Measurements from ENCODE around the gene PCSK5.

The PCSK5 gene

DNA sequence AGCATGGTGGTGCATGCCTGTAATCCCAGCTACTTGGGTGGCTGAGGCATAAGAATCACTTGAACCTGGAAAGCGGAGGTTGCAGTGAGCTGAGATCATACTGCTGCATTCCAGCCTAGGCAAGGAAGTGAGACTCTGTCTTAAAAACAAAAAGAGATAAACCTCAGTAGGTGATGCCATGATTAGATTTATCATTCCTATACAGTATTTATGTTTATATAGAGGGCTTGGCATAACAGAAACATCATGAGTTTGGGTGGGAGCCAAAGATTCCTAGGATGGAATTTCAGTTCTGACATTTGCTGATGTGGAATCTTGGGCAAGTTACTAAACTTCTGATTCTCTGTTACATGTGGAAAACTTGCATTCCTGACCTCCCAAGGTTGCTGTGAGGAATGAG is 481.4 kb downstream of the PCSK5 start:
- DNase-seq: no peak

GRCh38 chr9:76372336-76372735 is 481.9 kb downstream of the PCSK5 start:
- no peak for DNase-seq

DNA sequence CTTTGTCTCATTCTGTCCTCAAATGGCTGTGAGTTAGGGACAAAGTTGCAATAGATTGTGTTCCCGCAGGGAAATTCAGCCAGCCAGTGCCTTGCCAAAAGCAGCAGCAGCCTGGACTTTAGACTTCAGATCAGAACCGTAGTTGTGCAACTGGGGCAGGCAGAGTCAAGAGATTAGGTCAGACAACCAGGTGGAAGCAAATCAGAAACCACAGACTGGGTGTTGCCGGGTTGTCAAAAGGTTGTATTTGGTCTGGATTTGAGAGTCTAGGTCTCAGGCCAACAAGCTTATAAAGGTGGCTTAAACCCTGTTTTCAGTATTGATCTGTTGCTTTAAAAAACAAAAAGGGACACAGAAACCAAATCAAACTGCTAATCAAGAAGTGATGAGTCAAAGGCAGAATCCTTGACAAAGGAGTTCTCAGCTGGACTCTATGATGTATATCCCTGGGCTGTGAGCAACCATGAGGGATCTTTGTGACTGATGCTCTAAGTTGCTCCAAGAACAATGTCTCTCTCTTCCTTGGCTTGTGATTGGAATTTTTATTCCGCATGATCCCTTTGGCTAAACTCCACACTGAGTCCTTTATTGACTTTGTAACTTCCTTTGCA is 482.8 kb downstream of the PCSK5 start:
- no peak for DNase-seq

DNA sequence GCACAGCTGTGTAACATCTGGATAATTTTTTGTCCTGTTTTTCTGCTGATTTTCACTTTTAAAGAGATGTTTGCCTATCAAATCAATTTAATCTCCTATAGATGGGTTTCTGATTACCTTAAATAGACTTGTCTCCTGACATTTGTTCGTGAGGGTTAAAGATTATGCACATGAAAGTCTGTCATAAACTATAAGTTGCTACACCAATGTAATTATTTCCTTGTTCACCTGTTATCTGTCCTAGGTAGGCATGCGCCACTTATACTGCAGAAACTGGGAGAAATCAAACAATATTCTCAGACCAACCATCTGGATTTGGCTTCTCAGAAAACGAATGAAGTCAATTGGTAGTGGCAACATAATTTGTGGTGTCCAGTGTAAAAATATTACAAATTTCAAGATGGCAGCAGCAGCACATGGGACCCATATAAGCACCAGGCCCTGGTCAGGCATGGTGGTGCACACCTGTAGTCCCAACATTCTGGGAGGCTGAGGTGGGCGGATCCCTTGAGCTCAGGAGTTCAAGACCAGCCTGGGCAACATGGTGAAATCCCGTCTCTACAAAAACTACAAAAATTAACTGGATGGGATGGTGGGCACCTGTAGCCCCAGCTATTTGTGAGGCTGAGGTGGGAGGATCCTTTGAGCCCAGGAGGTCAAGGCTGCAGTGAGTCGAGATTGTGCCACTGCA is 483.5 kb downstream of the PCSK5 start:
- DNase-seq: no peak

GRCh38 chr9:76374783-76375559 is 484.5 kb downstream of the PCSK5 start:
- no peak for DNase-seq

DNA sequence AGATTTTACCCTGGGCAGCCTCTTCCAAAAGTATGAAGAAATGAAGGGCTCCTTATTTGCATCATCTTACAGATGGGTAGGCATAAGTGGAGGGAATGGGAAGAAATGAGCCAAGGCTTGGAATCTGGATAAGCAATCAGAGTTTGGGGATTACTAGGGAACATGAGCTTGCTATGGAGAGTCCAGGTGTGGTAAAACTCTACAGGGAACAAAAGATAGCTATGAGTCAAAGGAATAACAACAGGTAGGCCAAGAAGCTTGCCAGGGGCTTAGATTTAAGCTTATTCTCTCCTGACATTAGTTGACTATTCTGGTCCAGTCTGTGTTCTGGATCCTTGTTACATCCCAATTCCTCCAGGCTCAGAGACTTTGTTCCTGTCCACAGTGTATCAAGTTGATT is 487.3 kb downstream of the PCSK5 start:
- DNase-seq: no peak

DNA sequence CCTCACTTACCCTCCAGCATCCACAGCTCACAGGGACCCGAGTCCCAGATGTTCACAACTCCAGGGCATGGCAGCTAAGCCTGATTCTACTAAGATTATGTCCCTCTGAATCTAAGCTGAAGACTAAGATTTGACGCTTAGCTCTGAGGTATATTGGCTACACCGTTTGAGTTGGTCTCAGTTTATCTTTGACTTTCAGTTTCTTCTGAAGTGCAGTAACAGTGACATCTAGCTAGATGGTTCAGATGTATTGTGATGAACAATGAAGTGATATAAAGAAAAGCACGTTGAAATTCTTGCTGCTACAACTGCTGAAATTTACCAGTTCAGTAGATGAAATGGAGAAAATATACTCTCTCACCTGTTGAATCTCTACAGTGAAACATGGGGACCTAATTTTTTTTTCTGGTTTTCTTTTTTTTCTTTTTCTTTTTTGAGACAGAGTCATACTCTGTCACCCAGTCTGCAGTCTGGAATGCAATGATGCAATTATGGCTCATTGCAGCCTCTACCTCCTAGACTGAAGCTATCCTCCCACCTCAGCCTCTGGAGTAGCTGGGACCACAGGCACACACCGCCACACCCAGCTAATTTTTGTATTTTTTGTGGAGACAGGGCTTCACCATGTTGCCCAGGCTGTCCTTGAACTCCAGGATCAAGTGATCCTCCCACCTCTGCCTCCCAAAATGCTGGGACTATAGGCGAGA is 488.0 kb downstream of the PCSK5 start:
- DNase-seq: no peak

- no peak for DNase-seq
These were observed 489.0 kb downstream of the PCSK5 start for GRCh38 chr9:76379494-76379893.

- DNase-seq: no peak
These were observed 500.2 kb downstream of the PCSK5 start for GRCh38 chr9:76390656-76391055.

DNA sequence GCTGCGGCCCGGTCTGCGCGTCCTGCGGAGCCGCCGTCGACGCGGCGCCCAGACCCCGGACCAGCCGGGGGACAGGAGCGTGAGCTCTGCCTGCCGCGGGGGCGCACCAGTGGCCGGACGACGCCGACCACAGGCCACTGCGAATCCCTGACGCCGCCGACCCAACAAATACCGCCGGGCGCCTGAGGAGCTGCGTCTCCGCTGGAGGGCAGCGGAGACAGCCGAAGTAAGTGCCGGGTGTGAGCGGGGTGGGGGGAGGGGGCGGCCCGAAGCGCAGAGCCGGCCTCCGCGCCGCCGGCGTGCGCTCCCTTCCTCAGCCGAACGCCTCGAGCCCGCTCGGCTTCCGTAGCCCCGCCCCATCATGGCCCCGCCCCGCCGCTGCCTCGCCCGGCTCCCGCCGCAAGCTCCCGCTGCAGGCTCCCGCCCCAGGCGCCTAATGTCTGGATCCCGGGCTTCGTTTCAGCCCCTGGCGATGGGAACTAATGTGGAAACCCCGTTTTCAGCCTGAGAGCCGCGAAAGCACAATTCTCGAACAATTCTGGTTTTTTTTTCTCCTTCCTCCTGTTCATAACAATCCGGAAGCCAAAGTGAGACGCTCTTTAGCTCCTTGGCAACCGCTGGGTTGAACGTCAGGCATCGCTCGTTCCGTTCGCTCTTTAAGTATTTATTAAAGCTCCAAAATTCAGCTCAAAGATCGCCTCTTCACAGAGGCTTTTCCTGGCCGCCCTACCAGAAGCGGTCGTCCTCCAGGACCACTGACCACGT is 503.9 kb downstream of the PCSK5 start, which contains the start of gene RFK:
TSS of gene RFK (minus strand) at position 232 of the 765 bp plus-strand sequence. CDS start 255 bp downstream, outside the sequence.
- DNase-seq: peak; percentile 93

- DNase-seq: peak; percentile 71
These were observed 504.4 kb downstream of the PCSK5 start for GRCh38 chr9:76394960-76395252.

DNA sequence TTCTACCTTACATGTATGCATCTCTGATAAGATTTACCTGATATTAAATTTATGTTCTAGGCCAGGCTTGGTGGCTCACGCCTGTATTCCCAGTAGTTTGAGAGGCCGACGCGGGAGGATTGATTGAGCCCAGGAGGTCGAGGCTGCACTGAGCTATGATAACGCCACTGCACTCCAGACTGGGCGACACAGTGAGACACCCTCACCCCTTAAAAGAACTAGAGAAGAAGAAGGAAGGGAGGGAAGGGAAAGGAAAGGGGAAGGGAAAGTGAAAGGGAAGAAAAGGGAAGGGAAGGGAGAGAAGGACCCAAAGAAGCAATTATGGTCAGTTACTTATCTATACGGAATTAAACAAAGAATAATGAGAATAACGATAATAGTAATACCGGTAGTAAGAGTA is 504.9 kb downstream of the PCSK5 start:
- DNase-seq: no peak

DNA sequence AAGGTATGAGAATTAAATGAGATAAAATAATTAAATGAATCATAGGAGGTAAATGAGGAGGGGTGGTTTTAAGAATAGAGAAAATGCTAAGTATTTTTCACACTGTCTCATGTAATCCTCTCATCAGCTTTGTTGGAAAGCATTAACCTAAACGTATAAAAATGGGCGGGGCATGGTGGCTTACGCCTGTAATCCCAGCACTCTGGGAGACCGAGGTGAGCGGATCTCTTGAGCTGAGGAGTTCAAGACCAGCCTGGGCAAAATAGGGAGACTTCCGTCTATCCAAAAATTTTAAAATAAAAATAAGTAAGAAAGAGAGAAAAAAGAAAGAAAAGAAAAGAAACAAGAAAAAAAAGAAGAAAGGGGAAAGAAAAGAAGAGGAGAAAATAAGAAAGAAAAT is 505.7 kb downstream of the PCSK5 start:
- no peak for DNase-seq

GRCh38 chr9:76396597-76396996 is 506.1 kb downstream of the PCSK5 start:
- DNase-seq: no peak

- no peak for DNase-seq
These were observed 509.4 kb downstream of the PCSK5 start for GRCh38 chr9:76399856-76400255.

DNA sequence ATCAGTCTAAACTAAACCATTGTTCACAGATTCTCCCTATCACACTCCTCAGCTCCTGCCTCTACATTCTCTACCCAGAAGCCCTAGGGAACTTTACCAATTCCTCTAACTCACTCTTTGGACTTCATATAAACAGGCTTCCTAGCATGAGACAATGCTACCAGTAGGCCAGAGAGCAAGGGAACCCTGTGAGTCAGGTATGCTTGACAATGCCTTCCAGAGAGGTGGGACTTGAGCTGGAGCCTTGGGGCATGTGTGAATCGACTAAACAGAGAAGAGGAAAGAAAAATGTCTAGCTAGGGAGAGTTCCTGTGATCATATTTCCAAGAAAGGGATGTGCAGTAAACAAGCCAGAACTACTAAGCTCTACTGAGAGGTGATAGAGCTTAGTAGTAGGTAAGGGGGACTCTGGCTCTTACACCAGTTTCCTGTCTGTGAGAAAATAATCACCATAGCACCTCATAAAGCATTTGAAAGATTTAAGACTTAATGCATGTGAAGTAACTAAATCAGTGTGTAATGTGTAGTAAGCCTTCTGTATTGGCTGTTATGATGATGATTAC is 510.1 kb downstream of the PCSK5 start:
- no peak for DNase-seq

DNA sequence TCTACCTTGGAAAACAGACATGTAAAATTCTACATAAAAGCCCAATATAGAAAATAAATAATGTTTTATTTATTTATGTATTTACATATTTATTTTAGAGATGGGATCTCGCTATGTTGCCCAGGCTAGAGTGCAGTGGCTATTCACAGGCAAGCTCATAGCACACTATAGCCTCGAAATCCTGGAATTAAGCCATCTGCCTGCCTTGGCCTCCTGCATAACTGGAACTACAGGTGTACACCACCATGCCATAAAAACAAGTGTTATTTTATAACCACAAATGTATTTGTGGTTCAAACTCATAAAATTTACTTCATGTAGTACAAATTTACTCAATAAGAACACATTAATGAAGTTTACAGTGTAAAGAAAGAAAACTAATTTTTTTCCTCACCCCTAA is 510.7 kb downstream of the PCSK5 start:
- no peak for DNase-seq

DNA sequence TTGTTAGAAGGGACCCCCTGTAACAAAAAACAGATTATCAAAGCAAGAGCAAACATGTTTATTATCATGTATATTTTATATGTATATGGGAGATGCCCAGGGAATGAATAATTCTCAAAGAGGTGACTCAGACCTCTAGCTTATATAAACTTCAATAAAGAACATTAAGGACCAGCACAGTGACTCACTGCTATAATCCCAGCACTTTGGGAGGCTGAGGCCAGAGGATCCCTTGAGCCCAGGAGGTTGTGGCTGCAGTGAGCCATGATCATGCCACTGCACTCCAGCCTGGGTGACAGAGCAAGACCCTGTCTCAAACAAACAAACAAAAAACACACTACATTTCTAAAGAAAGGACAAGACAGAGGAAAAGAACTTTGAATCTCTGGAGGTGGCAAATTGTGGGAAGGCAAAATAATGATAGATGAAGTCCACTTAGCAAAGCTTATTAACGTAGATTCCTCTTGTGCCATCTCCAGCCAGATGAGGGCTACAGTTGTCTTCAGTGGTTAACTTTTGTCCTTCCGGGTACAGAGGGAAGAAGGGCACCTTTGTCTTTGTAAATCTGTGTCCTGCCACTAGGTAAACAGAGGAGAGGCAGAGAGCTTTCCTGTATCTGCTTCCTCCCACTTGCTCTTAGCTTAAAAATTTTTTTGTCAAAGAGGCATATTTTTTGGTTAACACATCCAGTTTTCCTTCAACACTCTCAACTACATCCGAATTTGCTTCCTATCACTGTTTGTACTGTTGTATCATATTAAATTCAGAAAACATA is 511.3 kb downstream of the PCSK5 start:
- DNase-seq: no peak

DNA sequence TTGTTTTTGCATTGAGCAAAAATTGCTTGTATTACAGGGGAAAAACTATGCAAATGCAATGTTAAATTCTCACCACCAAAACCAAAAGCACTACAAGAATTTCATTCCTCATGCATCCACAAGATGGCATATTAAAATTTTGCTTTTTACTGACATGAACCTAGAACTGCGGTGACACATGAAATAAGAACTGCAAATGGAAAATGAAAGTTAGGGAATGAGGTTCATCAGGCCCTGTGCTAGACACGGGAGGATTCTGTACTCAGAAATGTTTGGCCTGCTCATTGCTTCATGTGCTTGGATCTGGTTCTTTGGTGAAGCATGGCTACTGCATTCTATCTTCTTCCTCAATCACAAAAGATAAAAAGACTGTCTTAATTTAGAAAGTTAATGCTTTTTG is 512.9 kb downstream of the PCSK5 start:
- DNase-seq: peak; percentile 73

DNA sequence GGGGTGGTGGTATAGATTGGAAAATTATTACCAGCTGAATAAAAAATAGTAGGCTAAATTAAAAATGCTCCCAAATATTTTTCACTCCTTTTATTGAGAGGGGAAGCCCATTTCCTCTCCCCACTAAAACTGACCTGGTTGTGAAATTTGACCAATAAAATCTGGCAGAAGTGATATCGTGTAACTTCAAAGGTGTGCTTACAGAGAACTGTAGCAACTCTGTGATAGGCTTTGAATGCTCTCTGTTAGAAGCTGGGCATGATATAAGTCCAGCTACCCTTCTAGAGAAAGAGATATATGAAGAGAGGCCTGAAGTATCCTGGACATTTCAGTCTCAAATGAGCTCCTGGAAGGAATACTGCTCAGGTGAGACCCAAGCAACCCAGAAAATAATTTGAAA is 513.9 kb downstream of the PCSK5 start:
- no peak for DNase-seq

DNA sequence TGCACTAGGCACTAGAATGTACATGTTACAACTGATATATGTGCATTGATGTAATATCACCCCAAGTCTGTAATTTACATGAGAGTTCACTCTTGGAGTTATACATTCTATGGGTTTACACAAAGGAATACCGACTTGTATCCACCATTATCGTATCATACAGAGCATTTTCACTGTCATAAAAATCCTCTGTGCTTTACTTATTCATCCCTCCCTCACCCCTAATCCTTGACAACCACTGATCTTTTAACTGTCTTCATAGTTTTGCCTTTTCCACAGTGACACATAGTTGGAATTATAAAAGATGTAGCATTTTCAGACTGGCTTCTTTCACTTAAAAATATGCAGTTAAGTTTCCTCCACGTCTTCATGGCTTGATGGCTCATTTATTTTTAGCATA is 514.9 kb downstream of the PCSK5 start:
- no peak for DNase-seq

- no peak for DNase-seq
These were observed 515.4 kb downstream of the PCSK5 start for GRCh38 chr9:76405868-76406267.
